ENCODE data around the gene FUBP3.

- TF ChIP-seq, protein P1, sequence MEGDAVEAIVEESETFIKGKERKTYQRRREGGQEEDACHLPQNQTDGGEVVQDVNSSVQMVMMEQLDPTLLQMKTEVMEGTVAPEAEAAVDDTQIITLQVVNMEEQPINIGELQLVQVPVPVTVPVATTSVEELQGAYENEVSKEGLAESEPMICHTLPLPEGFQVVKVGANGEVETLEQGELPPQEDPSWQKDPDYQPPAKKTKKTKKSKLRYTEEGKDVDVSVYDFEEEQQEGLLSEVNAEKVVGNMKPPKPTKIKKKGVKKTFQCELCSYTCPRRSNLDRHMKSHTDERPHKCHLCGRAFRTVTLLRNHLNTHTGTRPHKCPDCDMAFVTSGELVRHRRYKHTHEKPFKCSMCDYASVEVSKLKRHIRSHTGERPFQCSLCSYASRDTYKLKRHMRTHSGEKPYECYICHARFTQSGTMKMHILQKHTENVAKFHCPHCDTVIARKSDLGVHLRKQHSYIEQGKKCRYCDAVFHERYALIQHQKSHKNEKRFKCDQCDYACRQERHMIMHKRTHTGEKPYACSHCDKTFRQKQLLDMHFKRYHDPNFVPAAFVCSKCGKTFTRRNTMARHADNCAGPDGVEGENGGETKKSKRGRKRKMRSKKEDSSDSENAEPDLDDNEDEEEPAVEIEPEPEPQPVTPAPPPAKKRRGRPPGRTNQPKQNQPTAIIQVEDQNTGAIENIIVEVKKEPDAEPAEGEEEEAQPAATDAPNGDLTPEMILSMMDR (IDR thresholded peaks at IDR 0.05; ENCODE audit: low read depth, low read length, poor library complexity, severe bottlenecking): no peak
- no peak for TF ChIP-seq EZH2phosphoT487 (IDR thresholded peaks at IDR 0.05; ENCODE audit: borderline replicate concordance, low read length)
Observed at GRCh38 chr9:130670644-130671043, 91.3 kb downstream of the FUBP3 start.

Data from DOHH2 (cell line).